Central memory CD8-positive, alpha-beta T cell (primary cell): ENCODE data around the gene SCGB1D1.
"Not testable (repeated sequence)": the region's sequence is repeated elsewhere in the genome, so short reads cannot be mapped to it uniquely, and the experiment has no call there.

Experiments
- ATAC-seq: fragments of 150-1000 bp; cut with Tn5 transposase; replicated peaks from 2 replicates; pipeline ENCODE4 v1.10.0; 2022; ENCODE audit warnings: mild to moderate bottlenecking, moderate FRiP score, moderate number of reproducible peaks; ENCODE audit not compliant: poor library complexity, severe bottlenecking; ENCODE audit errors: extremely low read depth
- DNase-seq, 2 donors: peaks; one replicate each; pipeline ENCODE4 v3.0.0; 2021; ENCODE audit warnings: low spot score in 2 of 2
- H3K27ac Mint-ChIP-seq: one replicate; pipeline ENCODE4 v1.8.0; 2022; ENCODE audit warnings: low read depth, mild to moderate bottlenecking, moderate library complexity, mixed read lengths
- H3K27me3 Mint-ChIP-seq: one replicate; pipeline ENCODE4 v1.8.0; 2022; ENCODE audit warnings: mixed read lengths
- H3K36me3 Mint-ChIP-seq: one replicate; pipeline ENCODE4 v1.8.0; 2022; ENCODE audit warnings: mild to moderate bottlenecking, moderate library complexity, mixed read lengths; ENCODE audit not compliant: insufficient read depth
- H3K4me1 Mint-ChIP-seq: one replicate; pipeline ENCODE4 v1.8.0; 2022; ENCODE audit warnings: mixed read lengths
- H3K4me3 Mint-ChIP-seq: one replicate; pipeline ENCODE4 v1.8.0; 2022; ENCODE audit warnings: mild to moderate bottlenecking, moderate library complexity, mixed read lengths
- H3K9me3 Mint-ChIP-seq: one replicate; pipeline ENCODE4 v1.8.0; 2022; ENCODE audit warnings: mixed read lengths

The SCGB1D1 gene

DNA sequence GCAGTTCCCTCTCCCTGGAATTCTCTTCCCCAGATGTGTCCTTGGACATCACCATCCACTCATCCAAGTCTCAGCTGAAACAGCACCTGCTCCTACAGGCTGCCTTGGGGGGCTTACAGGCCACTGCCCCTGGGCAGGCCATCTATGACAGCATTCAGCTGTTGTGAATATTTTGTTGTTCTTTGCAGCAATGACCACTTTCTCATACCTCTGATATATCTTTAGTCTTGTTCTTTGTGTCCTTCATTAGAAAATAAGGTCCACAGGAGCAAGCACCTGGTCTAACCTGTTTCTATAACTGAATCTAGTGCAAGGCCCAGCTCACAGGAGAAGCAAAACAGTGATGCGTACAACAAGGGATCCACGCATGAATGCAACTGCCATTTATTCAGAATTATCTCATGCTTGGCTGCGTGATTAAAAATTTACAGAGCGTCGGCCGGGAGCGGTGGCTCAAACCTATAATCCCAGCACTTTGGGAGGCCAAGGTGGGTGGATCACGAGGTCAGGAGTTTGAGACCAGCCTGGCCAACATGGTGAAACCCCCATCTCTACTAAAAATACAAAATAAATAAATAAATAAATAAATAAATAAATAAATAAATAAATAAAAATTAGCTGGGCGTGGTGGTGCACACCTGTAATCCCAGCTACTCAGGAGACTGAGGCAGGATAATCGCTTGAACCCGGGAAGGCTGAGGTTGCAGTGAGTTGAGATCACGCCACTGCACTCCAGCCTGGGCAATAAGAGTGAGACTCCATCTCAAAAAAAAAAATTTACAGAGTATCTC is 16.5 kb downstream of the SCGB1D1 start:
- not testable (repeated sequence) for H3K36me3 Mint-ChIP-seq, H3K4me3 Mint-ChIP-seq, ATAC-seq, H3K9me3 Mint-ChIP-seq, H3K27ac Mint-ChIP-seq, DNase-seq, H3K4me1 Mint-ChIP-seq
- H3K27me3 Mint-ChIP-seq, result peaks cover 50% of the 10 kb centered on the region

DNA sequence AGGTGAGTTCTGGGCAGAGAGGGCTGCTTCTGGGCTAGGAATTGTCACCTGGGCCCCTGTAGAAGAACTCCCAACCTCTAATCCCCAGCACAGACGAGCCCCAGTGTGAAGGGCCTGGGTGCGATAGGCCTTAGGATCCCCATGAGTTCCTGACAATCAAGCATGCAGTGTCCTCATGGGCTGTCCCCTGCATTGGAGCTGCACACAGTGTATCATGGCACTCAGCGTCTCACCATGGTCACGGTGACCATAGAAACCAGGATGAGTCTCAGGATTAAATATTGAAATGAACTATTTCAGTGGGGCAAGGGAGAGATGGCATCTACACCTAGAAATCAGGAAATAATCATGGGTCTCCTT is 18.7 kb downstream of the SCGB1D1 start:
- no peak overlapping the region for H3K27ac Mint-ChIP-seq
- ATAC-seq (no peak), DNase-seq (no peak)
- H3K9me3 Mint-ChIP-seq, result no peaks in the 10 kb centered on the region
- no peaks in the 10 kb centered on the region for H3K4me1 Mint-ChIP-seq
- H3K36me3 Mint-ChIP-seq, result no peaks in the 10 kb centered on the region
- peaks cover 32% of the 10 kb centered on the region for H3K27me3 Mint-ChIP-seq
- H3K4me3 Mint-ChIP-seq, result no peak overlapping the region

DNA sequence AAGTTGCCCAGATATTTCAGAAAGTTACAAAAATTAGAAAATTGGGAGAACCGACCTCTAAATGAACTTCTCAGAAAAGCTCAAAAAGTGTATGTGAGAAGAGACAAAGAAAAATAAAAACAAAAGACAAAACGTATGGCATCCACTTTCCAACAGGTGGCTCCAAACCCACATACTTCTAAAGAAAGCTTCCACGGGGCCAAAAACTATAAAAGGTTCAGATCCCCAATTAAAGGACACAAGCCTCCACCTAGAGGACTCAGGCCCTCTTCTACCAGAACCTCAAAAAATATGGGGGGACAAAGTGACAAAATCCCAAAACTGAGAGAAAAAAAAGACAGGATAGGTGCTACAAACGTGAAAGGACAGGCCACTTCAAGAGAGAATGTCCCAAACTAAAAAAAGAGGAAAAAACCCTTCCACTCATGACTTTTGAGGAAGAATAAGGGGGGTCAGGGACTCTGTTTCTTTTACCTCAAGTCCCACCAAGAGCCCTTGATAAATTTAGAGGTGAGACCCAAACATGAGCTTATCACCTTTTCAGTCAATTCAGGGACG is 27.3 kb downstream of the SCGB1D1 start:
- H3K4me3 Mint-ChIP-seq, result no peak overlapping the region
- no peak overlapping the region for H3K27ac Mint-ChIP-seq
- H3K36me3 Mint-ChIP-seq, result no peaks in the 10 kb centered on the region
- H3K27me3 Mint-ChIP-seq, result peaks cover 53% of the 10 kb centered on the region
- DNase-seq, result no peak
- peaks cover 5% of the 10 kb centered on the region for H3K9me3 Mint-ChIP-seq
- ATAC-seq, result no peak
- H3K4me1 Mint-ChIP-seq, result no peaks in the 10 kb centered on the region

DNA sequence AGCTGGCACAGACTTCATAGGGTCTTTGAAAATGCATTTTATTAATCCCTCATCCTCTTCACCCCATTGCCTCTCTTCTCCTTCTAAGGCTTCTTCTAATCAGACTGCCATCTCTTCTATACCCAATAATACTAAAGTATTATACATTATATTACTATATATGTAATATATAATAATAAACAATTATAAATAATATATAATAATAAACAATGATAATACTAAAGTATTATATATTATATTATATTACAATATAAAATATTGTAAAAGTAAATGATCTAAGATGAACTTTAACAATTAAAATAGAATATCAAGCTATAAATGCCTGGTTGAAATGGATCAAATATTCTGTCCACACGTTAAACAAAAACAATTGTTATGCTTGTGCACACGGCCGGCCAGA is 31.5 kb downstream of the SCGB1D1 start:
- Mint-ChIP-seq H3K27me3 (peaks cover 50% of the 10 kb centered on the region), H3K4me3 (no peak overlapping the region), H3K4me1 (no peaks in the 10 kb centered on the region), H3K36me3 (peaks cover 2% of the 10 kb centered on the region), H3K9me3 (peaks cover 28% of the 10 kb centered on the region), H3K27ac (no peak overlapping the region)
- DNase-seq, result no peak
- no peak for ATAC-seq

DNA sequence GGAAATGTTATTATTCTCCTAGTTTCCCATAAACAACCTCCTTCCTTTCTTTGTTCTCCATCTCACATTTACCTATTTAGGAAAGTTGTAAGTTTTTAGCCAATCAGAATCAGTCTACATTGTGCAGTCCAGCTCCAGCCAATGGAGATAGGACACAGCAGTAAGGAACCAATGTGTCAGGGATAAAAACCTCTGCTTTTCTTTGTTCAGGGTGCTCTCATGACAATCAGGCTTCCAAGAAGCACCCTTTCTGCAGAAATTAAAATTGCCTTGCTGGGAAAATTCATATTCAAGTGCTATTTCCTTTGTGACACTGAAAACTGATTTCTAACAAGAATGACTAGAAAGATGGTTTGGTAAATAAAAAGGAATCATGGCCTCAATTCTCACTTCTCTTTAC is 33.1 kb downstream of the SCGB1D1 start:
- DNase-seq (no peak), ATAC-seq (no peak)
- peaks cover 2% of the 10 kb centered on the region for H3K36me3 Mint-ChIP-seq
- H3K27me3 Mint-ChIP-seq, result peaks cover 34% of the 10 kb centered on the region
- peaks cover 28% of the 10 kb centered on the region for H3K9me3 Mint-ChIP-seq
- no peak overlapping the region for H3K4me3 Mint-ChIP-seq
- H3K4me1 Mint-ChIP-seq, result no peaks in the 10 kb centered on the region
- no peak overlapping the region for H3K27ac Mint-ChIP-seq

DNA sequence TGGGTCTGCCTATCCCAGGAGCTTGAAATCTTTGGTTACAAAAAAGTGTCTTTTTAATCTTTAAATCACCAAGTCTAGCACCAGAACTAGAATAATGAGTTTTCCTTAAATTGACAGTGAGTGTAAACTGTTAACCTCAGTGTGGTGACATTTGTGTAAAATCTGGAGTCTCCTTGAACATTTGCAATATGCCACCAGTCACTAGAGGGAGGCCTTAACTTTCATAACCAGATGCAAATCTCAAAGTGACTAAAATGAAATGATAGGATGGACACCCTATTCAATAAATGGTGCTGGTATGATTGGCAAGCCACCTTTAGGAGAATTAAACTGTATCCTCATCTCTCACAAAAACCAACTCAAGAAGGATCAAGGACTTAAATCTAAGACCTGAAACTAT is 43.7 kb downstream of the SCGB1D1 start:
- H3K4me1 Mint-ChIP-seq, result no peaks in the 10 kb centered on the region
- no peak for ATAC-seq
- H3K9me3 Mint-ChIP-seq, result no peaks in the 10 kb centered on the region
- no peak for DNase-seq
- H3K36me3 Mint-ChIP-seq, result no peaks in the 10 kb centered on the region
- H3K27ac Mint-ChIP-seq, result no peak overlapping the region
- H3K27me3 Mint-ChIP-seq, result peaks cover 62% of the 10 kb centered on the region
- H3K4me3 Mint-ChIP-seq, result no peak overlapping the region

DNA sequence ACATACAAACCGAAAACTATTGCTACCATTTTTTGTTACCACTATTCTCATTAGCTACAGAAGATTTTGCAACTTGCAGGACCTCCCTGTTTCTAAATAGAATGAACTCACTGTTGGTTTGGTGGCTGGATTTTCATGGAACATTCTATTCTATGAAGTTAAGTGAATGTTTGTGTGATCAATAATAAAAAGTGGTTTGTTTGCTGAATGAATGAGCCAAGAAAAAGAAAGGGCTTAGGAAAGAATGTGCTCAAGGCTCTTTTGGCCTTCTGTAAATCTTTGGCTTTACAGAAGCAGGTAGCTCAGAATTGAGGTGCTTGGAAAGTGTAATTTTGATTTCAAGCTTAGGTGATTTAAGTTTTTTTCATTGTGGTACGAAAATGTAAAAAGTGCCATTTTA is 46.2 kb downstream of the SCGB1D1 start:
- H3K4me3 Mint-ChIP-seq, result no peak overlapping the region
- H3K27me3 Mint-ChIP-seq, result peaks cover 57% of the 10 kb centered on the region

DNA sequence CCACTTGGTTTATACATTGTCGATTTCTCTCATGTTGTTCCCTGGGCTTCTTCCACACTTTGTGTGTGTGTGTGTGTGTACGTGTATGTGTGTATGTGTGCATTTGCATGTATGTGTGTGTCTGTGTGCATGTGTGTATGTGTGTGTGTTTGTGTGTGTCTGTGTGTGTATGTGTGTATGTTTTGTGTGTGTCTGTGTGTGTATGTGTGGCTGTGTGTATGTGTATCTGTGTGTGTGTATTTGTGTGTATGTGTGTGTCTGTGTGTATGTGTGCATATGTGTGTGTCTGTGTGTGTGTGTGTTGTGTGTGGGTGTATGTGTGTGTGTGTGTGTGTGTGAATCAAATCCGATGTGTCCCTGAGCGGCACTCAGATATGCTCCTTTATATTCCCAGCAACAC is 47.5 kb downstream of the SCGB1D1 start:
- no peak for DNase-seq
- no peaks in the 10 kb centered on the region for H3K4me1 Mint-ChIP-seq
- H3K36me3 Mint-ChIP-seq, result no peaks in the 10 kb centered on the region
- peaks cover 51% of the 10 kb centered on the region for H3K27me3 Mint-ChIP-seq
- H3K27ac Mint-ChIP-seq, result no peak overlapping the region
- no peak for ATAC-seq
- no peak overlapping the region for H3K4me3 Mint-ChIP-seq
- H3K9me3 Mint-ChIP-seq, result no peaks in the 10 kb centered on the region

More for the DNA sequence above, 46.2 kb downstream of the SCGB1D1 start:
- H3K4me1 Mint-ChIP-seq, result no peaks in the 10 kb centered on the region
- no peak for ATAC-seq
- no peak for DNase-seq
- no peak overlapping the region for H3K27ac Mint-ChIP-seq
- H3K36me3 Mint-ChIP-seq, result no peaks in the 10 kb centered on the region
- H3K9me3 Mint-ChIP-seq, result no peaks in the 10 kb centered on the region

DNA sequence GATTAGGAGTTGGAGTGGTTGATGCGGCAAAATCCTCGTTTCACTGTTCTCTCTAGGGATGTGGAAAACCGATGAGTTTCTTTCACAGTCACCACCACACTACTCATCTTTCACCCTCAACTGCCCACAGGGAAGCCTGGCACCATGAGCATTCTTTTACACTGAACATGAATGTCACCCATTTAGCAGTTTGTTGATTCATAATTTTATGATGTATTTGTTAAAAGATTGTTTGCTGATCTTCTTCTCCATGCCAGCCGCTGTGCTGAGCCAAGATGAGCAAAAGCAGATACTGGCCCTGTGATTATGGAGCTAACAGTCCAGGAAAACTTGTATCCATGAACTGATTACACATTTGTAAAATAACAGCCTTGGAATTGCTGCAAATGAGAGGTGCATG is 48.1 kb downstream of the SCGB1D1 start:
- H3K36me3 Mint-ChIP-seq, result no peaks in the 10 kb centered on the region
- H3K4me3 Mint-ChIP-seq, result no peak overlapping the region
- no peaks in the 10 kb centered on the region for H3K4me1 Mint-ChIP-seq
- H3K27me3 Mint-ChIP-seq, result peaks cover 51% of the 10 kb centered on the region
- no peak overlapping the region for H3K27ac Mint-ChIP-seq
- DNase-seq, result no peak
- no peaks in the 10 kb centered on the region for H3K9me3 Mint-ChIP-seq
- no peak for ATAC-seq

DNA sequence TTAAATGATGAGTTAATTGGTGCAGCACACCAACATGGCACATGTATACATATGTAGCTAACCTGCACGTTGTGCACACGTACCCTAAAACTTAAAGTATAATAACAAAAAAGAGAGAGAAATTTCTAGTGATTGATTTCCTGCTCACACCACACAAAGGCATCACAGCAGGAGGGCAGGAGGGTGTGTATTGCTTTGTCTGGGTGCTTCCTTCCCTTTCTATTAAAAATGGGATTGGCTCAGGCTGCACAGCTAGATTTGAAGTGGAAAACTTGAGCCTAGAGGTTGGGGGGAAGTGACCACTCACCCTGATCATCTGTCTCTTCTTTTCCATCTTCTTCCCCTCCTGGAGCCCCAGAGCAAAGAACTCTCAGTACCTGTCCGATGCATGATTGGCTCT is 51.1 kb downstream of the SCGB1D1 start:
- Mint-ChIP-seq H3K27me3 (peaks cover 59% of the 10 kb centered on the region), H3K27ac (no peak overlapping the region), H3K36me3 (no peaks in the 10 kb centered on the region), H3K9me3 (no peaks in the 10 kb centered on the region), H3K4me1 (no peaks in the 10 kb centered on the region), H3K4me3 (no peak overlapping the region)
- no peak for ATAC-seq
- no peak for DNase-seq

DNA sequence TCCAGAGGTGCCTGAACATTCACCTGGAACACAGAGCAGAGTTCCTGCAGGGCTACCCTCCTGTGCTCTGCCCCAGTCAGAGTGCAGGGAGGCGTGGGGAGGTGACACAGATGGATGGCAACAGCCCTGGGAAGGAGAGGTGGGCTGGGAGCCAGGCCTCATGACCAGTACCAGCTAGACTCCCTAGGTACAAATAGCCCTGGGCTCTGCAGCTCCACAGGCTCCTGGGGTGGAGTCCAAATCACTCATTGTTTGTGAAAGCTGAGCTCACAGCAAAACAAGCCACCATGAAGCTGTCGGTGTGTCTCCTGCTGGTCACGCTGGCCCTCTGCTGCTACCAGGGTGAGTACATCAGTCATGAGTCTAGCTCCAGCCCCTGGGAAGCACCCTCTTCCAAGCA is 52.0 kb downstream of the SCGB1D1 start, which contains the start of gene SCGB1D2:
Gene SCGB1D2, plus strand, starts transcription at position 219 of the 400 bp plus-strand sequence. Its CDS starts 69 bp downstream, at position 288.
- peaks cover 68% of the 10 kb centered on the region for H3K27me3 Mint-ChIP-seq
- no peaks in the 10 kb centered on the region for H3K36me3 Mint-ChIP-seq
- DNase-seq (no peak), ATAC-seq (no peak)
- no peaks in the 10 kb centered on the region for H3K4me1 Mint-ChIP-seq
- H3K4me3 Mint-ChIP-seq, result no peak within 1 kb of the TSS
- H3K9me3 Mint-ChIP-seq, result no peaks in the 10 kb centered on the region
- H3K27ac Mint-ChIP-seq, result no peak within 1 kb of the TSS
